ENCODE data around the gene PRKCQ.

PRKCQ gene

GRCh38 chr10:6486309-6486708, 93.8 kb downstream of the PRKCQ start:
- Histone ChIP-seq H3K9me3 (ENCODE audit: severe bottlenecking) (no peaks in the 10 kb centered on the region), H3K27me3 (ENCODE audit: insufficient read depth, low read depth, severe bottlenecking) (peaks cover 2% of the 10 kb centered on the region), H3K27ac (no peak overlapping the region), H3K36me3 (no peaks in the 10 kb centered on the region), H3K4me3 (ENCODE audit: low read depth, low read length) (no peak overlapping the region)
- TF ChIP-seq, protein P1, sequence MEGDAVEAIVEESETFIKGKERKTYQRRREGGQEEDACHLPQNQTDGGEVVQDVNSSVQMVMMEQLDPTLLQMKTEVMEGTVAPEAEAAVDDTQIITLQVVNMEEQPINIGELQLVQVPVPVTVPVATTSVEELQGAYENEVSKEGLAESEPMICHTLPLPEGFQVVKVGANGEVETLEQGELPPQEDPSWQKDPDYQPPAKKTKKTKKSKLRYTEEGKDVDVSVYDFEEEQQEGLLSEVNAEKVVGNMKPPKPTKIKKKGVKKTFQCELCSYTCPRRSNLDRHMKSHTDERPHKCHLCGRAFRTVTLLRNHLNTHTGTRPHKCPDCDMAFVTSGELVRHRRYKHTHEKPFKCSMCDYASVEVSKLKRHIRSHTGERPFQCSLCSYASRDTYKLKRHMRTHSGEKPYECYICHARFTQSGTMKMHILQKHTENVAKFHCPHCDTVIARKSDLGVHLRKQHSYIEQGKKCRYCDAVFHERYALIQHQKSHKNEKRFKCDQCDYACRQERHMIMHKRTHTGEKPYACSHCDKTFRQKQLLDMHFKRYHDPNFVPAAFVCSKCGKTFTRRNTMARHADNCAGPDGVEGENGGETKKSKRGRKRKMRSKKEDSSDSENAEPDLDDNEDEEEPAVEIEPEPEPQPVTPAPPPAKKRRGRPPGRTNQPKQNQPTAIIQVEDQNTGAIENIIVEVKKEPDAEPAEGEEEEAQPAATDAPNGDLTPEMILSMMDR (IDR thresholded peaks at IDR 0.05; ENCODE audit: low read depth, low read length), result no peak
- no peak for DNase-seq

GRCh38 chr10:6482737-6483357, 97.2 kb downstream of the PRKCQ start:
- H3K9me3 ChIP-seq (ENCODE audit: severe bottlenecking), result no peaks in the 10 kb centered on the region
- TF ChIP-seq, protein P1 (IDR thresholded peaks at IDR 0.05; ENCODE audit: low read depth, low read length), result no peak
- H3K36me3 ChIP-seq, result no peaks in the 10 kb centered on the region
- no peak for DNase-seq
- no peak overlapping the region for H3K27ac ChIP-seq
- no peak overlapping the region for H3K4me3 ChIP-seq (ENCODE audit: low read depth, low read length)
- H3K27me3 ChIP-seq (ENCODE audit: insufficient read depth, low read depth, severe bottlenecking), result peaks cover 3% of the 10 kb centered on the region

DNA sequence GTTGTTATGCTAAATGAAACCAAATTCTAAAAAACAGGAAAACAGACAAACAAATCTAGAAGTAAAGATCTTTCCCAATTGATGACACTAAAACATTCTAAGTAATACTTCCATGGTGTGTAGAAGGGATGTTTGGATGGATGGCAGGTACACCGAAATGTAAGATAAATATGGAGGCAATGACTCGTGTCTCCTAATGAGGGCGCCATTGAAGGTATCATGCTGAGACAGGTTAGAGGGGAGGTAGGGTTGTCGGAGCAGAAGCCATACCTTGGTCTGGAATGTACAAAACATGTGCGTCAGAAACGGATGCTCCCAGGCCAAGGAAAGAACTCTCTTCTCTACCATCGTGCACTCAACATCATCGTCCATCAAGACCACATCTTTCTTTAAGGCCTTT, 101.4 kb downstream of the PRKCQ start:
- DNase-seq, result no peak
- Histone ChIP-seq H3K27me3 (ENCODE audit: insufficient read depth, low read depth, severe bottlenecking) (peaks cover 6% of the 10 kb centered on the region), H3K9me3 (ENCODE audit: severe bottlenecking) (no peaks in the 10 kb centered on the region), H3K4me3 (ENCODE audit: low read depth, low read length) (no peak overlapping the region), H3K27ac (no peak overlapping the region), H3K36me3 (no peaks in the 10 kb centered on the region)
- TF ChIP-seq, protein P1 (IDR thresholded peaks at IDR 0.05; ENCODE audit: low read depth, low read length), result no peak

- TF ChIP-seq, protein P1 (IDR thresholded peaks at IDR 0.05; ENCODE audit: low read depth, low read length), result no peak
- Histone ChIP-seq H3K4me3 (ENCODE audit: low read depth, low read length) (no peak overlapping the region), H3K27ac (no peak overlapping the region), H3K36me3 (no peaks in the 10 kb centered on the region), H3K27me3 (ENCODE audit: insufficient read depth, low read depth, severe bottlenecking) (peaks cover 8% of the 10 kb centered on the region), H3K9me3 (ENCODE audit: severe bottlenecking) (no peaks in the 10 kb centered on the region)
- DNase-seq, result no peak
Measured at GRCh38 chr10:6476989-6477388, 103.1 kb downstream of the PRKCQ start.

DNA sequence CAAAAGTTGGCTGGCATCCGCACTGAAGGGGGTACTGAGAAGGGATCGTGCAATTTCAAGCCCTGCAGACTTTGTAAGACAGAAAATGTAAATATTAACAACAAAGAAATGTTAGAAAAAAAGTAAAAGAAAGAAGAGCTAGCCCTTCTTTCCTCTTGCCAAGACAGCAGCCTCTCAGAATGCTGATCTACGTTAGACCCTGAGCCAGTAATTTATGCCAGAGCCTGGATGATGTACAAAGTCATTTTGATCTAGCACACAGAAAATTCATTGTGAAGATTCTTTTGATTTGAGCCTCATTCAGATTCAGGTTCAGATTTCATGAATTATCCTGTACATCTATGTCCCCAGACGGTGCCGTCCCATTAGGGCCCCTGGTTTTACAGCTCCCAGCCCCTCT, 105.2 kb downstream of the PRKCQ start:
- Histone ChIP-seq H3K9me3 (ENCODE audit: severe bottlenecking) (no peaks in the 10 kb centered on the region), H3K27ac (no peak overlapping the region)
- TF ChIP-seq, protein P1 (IDR thresholded peaks at IDR 0.05; ENCODE audit: low read depth, low read length), result no peak

GRCh38 chr10:6473901-6474370, 106.1 kb downstream of the PRKCQ start:
- no peaks in the 10 kb centered on the region for H3K36me3 ChIP-seq
- DNase-seq, result no peak
- peaks cover 5% of the 10 kb centered on the region for H3K27me3 ChIP-seq (ENCODE audit: insufficient read depth, low read depth, severe bottlenecking)

More for the DNA sequence above, 105.2 kb downstream of the PRKCQ start:
- Histone ChIP-seq H3K27me3 (ENCODE audit: insufficient read depth, low read depth, severe bottlenecking) (peaks cover 5% of the 10 kb centered on the region), H3K36me3 (no peaks in the 10 kb centered on the region), H3K4me3 (ENCODE audit: low read depth, low read length) (no peak overlapping the region)
- DNase-seq, result no peak

More at GRCh38 chr10:6473901-6474370, 106.1 kb downstream of the PRKCQ start:
- H3K27ac ChIP-seq, result no peak overlapping the region
- H3K9me3 ChIP-seq (ENCODE audit: severe bottlenecking), result no peaks in the 10 kb centered on the region
- TF ChIP-seq, protein P1 (IDR thresholded peaks at IDR 0.05; ENCODE audit: low read depth, low read length), result no peak
- H3K4me3 ChIP-seq (ENCODE audit: low read depth, low read length), result no peak overlapping the region

Measured in WERI-Rb-1 (cell line).